HG03039 (cell line): ENCODE measurements around the gene CDK9.
"Not testable (repeated sequence)": the region's sequence is repeated elsewhere in the genome, so short reads cannot be mapped to it uniquely, and the experiment has no call there.

Source experiments
- ATAC-seq: cut with Tn5 transposase; IDR thresholded peaks from one replicate; pipeline ENCODE4 v1.9.1; 2021; ENCODE audit warnings: mild to moderate bottlenecking, moderate library complexity; ENCODE audit not compliant: unreplicated experiment

CDK9 gene

GRCh38 chr9:127817881-127818434 is 32.1 kb downstream of the CDK9 start:
- no peak for ATAC-seq

- no peak for ATAC-seq
Measured at GRCh38 chr9:127818574-127818973, 32.7 kb downstream of the CDK9 start.

- no peak for ATAC-seq
Measured at GRCh38 chr9:127822108-127822507, 36.3 kb downstream of the CDK9 start.

DNA sequence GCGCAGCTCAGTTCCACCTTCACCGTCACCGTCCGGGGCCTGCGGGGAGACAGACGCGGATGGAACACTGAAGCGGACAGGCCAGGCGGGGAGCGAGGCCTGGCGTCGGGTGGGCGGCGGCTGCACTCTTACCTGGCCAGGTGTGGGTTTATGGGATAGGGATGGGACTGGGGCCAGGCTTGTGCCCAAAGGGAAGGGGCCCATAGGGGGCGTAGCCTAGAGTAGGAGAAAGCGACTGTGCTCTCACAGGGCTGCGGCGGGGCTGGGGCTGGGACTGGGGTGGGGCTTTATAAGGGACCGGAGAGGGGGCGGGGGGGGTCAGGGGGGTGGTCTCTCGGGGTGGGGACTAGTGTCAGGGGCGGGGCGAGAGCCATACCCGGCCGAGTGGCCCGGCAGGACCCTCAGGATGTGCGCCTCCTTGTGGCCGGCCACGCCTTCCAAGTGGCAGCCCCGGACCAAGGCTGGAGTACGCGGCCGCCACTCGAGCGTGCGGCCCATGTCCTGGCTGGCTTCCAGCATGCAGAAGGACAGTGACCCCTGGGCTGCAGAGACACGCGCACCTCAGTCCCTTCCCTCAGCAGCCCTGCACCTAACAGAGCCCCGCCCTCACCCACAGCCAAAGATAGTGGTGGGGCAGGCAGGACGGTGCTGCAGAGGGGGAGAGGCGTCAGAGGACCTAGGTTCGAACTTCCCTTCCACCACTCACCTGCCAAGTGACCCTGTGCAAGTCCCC is 39.7 kb downstream of the CDK9 start:
- no peak for ATAC-seq

DNA sequence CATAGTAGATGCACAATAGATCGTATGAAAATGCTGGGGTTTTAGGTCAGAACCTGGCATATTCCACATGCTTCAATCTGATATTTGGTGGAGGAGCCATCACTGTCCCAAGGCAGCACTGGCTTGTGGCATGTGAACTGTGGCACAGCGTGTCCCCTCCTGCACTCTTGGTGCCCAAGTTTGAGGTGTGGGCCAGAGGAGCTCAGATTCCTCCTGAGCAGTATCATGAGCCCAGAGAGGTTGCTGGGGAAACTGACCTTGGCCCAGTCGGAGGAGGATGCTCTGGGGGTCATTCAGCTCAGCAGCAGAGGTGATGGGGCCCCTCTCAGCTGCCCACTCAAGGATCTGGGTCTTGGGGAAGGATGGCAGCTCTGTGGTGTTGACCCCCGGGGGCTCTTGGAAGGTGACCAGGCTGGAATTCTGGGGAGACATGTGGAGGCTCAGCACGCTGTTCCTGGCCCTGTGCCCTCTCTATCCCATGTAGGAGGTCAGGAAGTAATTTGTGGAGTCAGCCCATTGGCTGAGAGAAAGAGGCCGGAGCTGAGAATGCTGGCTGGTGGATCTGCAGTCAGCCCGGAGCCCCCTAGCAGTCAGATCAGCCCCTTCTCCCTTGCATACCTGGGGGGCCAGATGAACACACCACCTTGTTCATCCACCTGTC is 40.5 kb downstream of the CDK9 start:
- no peak for ATAC-seq

- ATAC-seq = no peak
Measured at GRCh38 chr9:127828262-127829031, 42.6 kb downstream of the CDK9 start.

- no peak for ATAC-seq
Measured at GRCh38 chr9:127829205-127829906, 43.5 kb downstream of the CDK9 start.

DNA sequence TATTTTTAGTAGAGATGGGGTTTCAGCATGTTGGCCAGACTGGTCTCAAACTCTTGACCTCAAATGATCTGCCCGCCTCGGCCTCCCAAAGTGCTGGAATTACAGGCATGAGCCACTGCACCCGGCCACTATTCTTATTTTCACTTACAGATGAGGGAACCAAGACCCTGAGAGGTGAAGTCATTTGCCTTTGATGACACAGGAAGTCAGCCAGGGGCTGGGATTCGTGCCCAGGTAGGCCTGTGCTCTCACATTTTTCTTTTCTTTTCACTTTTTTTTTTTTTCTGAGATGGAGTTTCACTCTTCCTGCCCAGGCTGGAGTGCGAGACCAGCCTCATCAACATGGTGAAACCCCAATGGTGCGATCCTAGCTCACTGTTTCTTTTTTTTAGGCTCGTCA is 46.4 kb downstream of the CDK9 start:
- no peak for ATAC-seq

DNA sequence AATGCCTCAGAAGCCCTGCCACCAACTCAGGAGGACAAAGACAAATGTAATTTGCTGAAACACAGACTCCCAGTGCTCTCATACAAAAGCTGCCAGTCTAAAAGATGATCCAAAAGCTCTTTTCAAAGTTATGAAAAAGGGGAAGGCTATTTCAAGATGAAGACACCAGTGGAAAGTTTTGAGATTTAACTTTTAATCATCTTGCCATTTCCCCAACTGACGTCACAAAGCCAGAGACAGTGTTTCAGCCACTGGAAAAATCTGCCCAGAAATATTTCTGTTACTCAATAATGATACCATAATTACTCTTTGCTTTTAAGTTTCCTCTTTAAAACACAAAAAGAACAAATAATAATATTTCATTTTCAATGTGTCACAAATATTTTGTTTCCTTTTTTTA is 47.7 kb downstream of the CDK9 start:
- no peak for ATAC-seq

DNA sequence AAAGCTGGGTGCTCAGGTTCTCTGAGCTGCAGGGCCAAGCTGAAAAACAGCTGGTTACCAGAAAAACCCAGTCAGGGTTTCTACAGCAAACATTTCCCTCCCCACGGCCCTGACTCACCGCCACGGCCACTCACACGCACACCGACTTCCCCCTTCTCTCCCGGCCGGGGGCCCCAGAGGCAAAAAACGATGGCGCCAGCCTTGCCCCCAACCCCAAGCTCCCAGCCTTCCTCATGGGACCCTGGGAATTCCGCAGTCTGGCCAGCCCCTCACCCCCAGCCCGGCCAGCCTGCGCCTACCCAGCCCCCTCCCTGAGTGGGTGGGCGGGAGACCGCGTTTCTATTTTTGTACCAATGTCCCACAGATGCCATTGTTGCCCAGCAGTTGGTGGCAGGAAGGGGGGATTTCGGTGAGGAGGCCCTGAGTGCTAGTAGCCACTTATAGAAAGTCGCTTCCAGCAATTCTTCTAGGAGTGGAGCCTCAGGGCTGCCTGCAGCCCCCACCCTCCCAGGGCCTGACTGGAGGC is 50.2 kb downstream of the CDK9 start:
- ATAC-seq = no peak

GRCh38 chr9:127836561-127836960 is 50.7 kb downstream of the CDK9 start:
- ATAC-seq = not testable (repeated sequence)

GRCh38 chr9:127837346-127837745 is 51.5 kb downstream of the CDK9 start:
- no peak for ATAC-seq

DNA sequence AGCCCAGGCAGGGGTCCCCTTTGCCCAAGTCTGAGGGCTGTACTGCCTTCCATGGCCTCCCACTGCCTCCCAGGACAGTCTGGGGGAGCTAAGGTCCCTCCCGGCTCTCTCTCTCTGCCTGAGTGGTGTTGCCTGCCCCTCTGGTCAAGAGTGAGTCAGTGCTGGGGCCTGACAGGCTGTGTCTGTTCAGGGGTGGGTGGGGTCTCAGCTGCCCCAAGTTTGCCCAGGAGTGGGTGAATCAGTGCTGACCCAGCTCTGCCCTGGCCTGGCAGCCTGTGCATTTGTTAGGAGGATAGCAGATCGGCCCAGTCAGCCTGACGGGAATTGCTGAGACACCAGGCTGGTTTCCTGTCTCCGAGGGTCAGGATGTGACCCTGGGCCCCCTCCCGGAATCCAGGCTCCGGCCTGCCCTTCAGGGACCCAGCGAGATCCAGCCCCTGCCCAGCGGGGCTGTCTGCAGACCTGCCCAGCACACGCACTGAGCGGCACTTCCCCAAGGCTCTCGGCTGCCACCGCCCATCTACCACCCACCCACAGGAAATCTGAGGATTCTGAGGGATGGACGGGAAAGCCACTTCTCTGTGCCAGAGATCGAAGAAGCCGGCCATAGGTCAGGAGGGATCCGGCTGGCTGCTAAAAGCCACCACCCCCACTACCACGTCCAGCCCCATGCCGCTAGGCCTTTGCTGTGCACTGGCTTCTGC is 52.7 kb downstream of the CDK9 start:
- no peak for ATAC-seq
